HG03457 (cell line): ENCODE data around the gene DNM1L.

Experiments
- ATAC-seq: cut with Tn5 transposase; IDR thresholded peaks from one replicate; pipeline ENCODE4 v1.9.1; 2021; ENCODE audit warnings: moderate number of reproducible peaks; ENCODE audit not compliant: unreplicated experiment

DNM1L gene

GRCh38 chr12:32755654-32756475, 76.8 kb downstream of the DNM1L start, which contains the start of gene YARS2:
TSS of gene YARS2 (minus strand) at chr12:32755897. CDS start at chr12:32755874, 23 bp downstream.
- ATAC-seq, result peak; percentile 92

- ATAC-seq, result no peak
These were observed 77.5 kb downstream of the DNM1L start for GRCh38 chr12:32756476-32757066.

- no peak for ATAC-seq
These were observed 78.1 kb downstream of the DNM1L start for GRCh38 chr12:32757157-32757556.

GRCh38 chr12:32761716-32762115, 82.6 kb downstream of the DNM1L start:
- ATAC-seq, result no peak

- no peak for ATAC-seq
These were observed 86.8 kb downstream of the DNM1L start for GRCh38 chr12:32765906-32766305.

- no peak for ATAC-seq
These were observed 89.4 kb downstream of the DNM1L start for GRCh38 chr12:32768518-32768917.

- ATAC-seq, result no peak
These were observed 91.0 kb downstream of the DNM1L start for GRCh38 chr12:32770141-32770540.

- no peak for ATAC-seq
These were observed 94.6 kb downstream of the DNM1L start for GRCh38 chr12:32773691-32774090.

GRCh38 chr12:32776258-32776657, 97.2 kb downstream of the DNM1L start:
- no peak for ATAC-seq

- ATAC-seq, result no peak
These were observed 98.1 kb downstream of the DNM1L start for GRCh38 chr12:32777159-32777558.

GRCh38 chr12:32777691-32778175, 98.6 kb downstream of the DNM1L start:
- ATAC-seq, result no peak

GRCh38 chr12:32780071-32780470, 101.0 kb downstream of the DNM1L start:
- no peak for ATAC-seq

- no peak for ATAC-seq
These were observed 103.9 kb downstream of the DNM1L start for GRCh38 chr12:32783029-32783428.

- ATAC-seq, result no peak
These were observed 106.5 kb downstream of the DNM1L start for GRCh38 chr12:32785557-32785956.

GRCh38 chr12:32788405-32788804, 109.3 kb downstream of the DNM1L start:
- no peak for ATAC-seq

- no peak for ATAC-seq
These were observed 110.3 kb downstream of the DNM1L start for GRCh38 chr12:32789446-32789845.

GRCh38 chr12:32789916-32790315, 110.8 kb downstream of the DNM1L start:
- no peak for ATAC-seq

- ATAC-seq, result no peak
These were observed 115.2 kb downstream of the DNM1L start for GRCh38 chr12:32794281-32794680.
